GM04504 (cell line): ENCODE measurements around the gene MEP1A.
"Not testable (repeated sequence)": the region's sequence is repeated elsewhere in the genome, so short reads cannot be mapped to it uniquely, and the experiment has no call there.

ENCODE experiments used
- DNase-seq: peaks from one replicate; pipeline ENCODE4 v3.0.0-alpha.2; 2012; ENCODE audit warnings: low read depth

The MEP1A gene

GRCh38 chr6:46793138-46793537, at the start of gene MEP1A:
Gene MEP1A (plus strand): TSS chr6:46793389. CDS start chr6:46793399, 10 bp downstream.
- DNase-seq: no peak

GRCh38 chr6:46743425-46744158, 49.6 kb upstream of the MEP1A start:
- DNase-seq: no peak

GRCh38 chr6:46744159-46744725, 48.9 kb upstream of the MEP1A start:
- not testable (repeated sequence) for DNase-seq

GRCh38 chr6:46745973-46746372, 47.2 kb upstream of the MEP1A start:
- DNase-seq: no peak

GRCh38 chr6:46746696-46747095, 46.5 kb upstream of the MEP1A start, which contains the start of gene ANKRD66:
Gene ANKRD66 (plus strand): TSS chr6:46746933. CDS start chr6:46751949, 5,016 bp downstream.
- no peak for DNase-seq

GRCh38 chr6:46748940-46749503, 44.2 kb upstream of the MEP1A start:
- no peak for DNase-seq

- DNase-seq: no peak
These were observed 43.5 kb upstream of the MEP1A start for GRCh38 chr6:46749731-46750130.

GRCh38 chr6:46751658-46752057, 41.5 kb upstream of the MEP1A start:
- DNase-seq: no peak

- no peak for DNase-seq
These were observed 37.3 kb upstream of the MEP1A start for GRCh38 chr6:46755865-46756264.

GRCh38 chr6:46756469-46757213, 36.5 kb upstream of the MEP1A start:
- no peak for DNase-seq

- DNase-seq: no peak
These were observed 36.0 kb upstream of the MEP1A start for GRCh38 chr6:46757214-46757596.

GRCh38 chr6:46758960-46759753, 34.0 kb upstream of the MEP1A start:
- DNase-seq: no peak

- no peak for DNase-seq
These were observed 32.3 kb upstream of the MEP1A start for GRCh38 chr6:46760925-46761324.

- no peak for DNase-seq
These were observed 29.7 kb upstream of the MEP1A start for GRCh38 chr6:46763466-46763865.

GRCh38 chr6:46764280-46764679, 28.9 kb upstream of the MEP1A start:
- DNase-seq: not testable (repeated sequence)

GRCh38 chr6:46764961-46765360, 28.2 kb upstream of the MEP1A start:
- no peak for DNase-seq

- no peak for DNase-seq
These were observed 21.2 kb upstream of the MEP1A start for GRCh38 chr6:46772016-46772415.

- DNase-seq: no peak
These were observed 20.4 kb upstream of the MEP1A start for GRCh38 chr6:46772762-46773161.

- no peak for DNase-seq
These were observed 19.9 kb upstream of the MEP1A start for GRCh38 chr6:46773201-46773855.

- DNase-seq: not testable (repeated sequence)
These were observed 18.5 kb upstream of the MEP1A start for GRCh38 chr6:46774736-46775135.

- no peak for DNase-seq
These were observed 17.0 kb upstream of the MEP1A start for GRCh38 chr6:46776070-46776712.
